Measurements from ENCODE around the gene ZNF124.
A peak's percentile ranks its signal among the peaks of the same experiment; 100 is the strongest.

Gene ZNF124

DNA sequence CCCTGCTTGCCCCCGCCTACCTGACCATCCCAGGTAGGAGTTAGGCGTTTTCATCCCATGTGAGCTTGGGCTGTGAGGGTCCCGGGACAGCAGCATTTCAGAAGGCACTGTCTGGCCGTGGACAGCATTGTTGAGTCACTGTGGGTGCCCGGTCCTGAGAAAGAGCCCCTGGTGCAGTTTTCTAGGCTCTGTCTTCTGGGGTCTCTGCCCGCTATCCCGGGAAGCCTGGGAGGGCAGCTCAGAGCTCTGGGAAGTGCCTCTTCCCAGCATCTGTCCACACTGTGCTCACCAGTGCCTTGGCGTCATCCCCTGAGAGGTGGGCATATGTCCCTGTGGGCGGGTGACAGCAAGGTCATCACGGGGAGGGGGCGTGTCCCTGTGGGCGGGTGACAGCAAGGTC is 56.3 kb downstream of the ZNF124 start:
- no peak for DNase-seq (ENCODE audit: low read depth in 1 of 2, low spot score in 1 of 2)
- in situ Hi-C loops (cut with HindIII; ENCODE audit: low pct_unique_long_range_greater_than_20kb, low sequenced_read_pairs) = no loop called here
- no peak for TF ChIP-seq JUND (IDR thresholded peaks at IDR 0.05; ENCODE audit: low read depth)

DNA sequence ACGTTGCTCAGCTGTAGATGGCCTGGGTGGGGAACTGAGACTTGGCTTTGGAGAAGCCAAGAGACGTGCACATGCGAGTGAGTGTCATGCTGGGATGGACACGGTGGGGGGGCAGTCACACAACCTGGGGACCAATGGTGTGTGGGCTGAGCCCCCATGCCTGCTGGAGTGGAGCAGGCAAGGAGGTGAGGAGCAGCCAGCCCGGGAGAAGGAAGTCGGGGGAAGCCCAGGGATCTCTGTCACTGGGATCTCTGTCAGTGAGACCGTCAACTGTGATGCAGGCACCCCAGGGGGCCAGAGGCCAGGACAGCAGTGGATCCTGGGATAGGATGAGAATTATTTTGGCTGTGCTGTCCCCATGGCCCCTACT is 56.7 kb downstream of the ZNF124 start:
- in situ Hi-C loops (cut with HindIII; ENCODE audit: low pct_unique_long_range_greater_than_20kb, low sequenced_read_pairs) = no loop called here
- no peak for TF ChIP-seq JUND (IDR thresholded peaks at IDR 0.05; ENCODE audit: low read depth)

DNA sequence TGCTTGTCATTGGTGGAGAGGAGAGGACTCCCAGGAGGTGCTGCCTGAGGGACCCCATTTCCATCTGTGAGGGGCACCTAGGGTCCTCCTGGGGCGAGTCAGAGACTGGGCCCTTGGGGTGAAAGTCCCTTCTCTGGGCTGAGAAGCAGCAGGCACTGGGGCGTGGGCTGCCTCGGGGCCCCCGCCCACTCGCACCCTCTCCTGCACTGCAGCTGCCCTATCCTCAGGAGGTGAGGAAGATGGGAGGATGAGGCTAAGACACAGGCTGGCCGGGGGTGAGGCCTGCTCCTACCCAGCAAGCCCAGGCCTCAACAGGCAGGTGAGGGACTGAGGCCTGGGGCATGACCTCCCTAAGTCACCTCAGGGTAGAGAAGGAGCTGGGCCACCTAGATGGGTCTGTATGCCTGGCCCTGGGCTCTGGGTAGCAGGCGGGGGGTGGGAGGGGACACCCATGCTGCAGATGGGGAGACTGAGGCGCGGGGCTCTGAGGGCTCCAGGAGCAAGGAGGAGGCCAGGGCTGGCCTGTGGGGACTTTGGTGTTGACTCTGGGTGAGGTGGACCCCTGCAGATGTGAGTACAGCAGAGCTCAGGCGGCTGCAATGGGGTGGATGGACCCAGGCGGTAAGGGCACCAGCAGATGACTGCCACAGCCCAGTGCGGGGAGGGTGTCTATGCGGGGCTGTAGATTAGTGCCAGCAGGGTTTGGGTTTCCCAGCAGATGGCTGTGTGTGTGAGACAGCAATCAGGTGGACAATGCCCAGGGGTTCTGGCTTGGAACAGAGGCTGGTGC is 57.3 kb downstream of the ZNF124 start:
- no peak for DNase-seq (ENCODE audit: low read depth in 1 of 2, low spot score in 1 of 2)
- in situ Hi-C loops (cut with HindIII; ENCODE audit: low pct_unique_long_range_greater_than_20kb, low sequenced_read_pairs) = no loop called here
- no peak for TF ChIP-seq JUND (IDR thresholded peaks at IDR 0.05; ENCODE audit: low read depth)

More for the DNA sequence above, 56.7 kb downstream of the ZNF124 start:
- DNase-seq (ENCODE audit: low read depth in 1 of 2, low spot score in 1 of 2) = no peak

DNA sequence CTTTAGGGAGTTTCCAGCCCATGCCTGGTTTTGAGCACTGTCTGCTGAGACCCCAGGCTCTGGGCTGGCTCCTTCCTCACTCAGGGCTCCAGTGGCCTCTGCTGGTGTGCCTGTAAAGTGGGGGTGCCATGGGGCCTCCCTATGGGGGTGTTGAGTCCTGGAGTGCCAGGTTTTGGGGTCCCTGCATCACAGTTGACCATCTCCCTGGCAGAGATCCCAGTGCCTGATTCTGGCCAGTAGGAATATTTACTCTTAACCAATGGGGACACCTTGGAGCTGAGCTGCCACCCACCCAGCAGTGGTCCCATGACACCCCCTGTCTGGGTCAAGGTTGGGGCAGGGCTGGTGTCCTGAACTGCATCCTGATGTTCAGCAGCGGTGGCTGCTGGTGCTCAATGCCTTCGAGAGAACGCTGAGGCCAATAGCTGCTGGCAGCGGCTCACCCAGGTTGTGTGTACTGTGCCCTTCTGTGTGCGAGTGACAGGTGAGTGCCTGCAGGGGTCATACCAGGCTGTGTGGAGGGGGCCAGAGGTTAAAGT is 58.0 kb downstream of the ZNF124 start:
- in situ Hi-C loops (cut with HindIII; ENCODE audit: low pct_unique_long_range_greater_than_20kb, low sequenced_read_pairs) = no loop called here
- no peak for TF ChIP-seq JUND (IDR thresholded peaks at IDR 0.05; ENCODE audit: low read depth)

DNA sequence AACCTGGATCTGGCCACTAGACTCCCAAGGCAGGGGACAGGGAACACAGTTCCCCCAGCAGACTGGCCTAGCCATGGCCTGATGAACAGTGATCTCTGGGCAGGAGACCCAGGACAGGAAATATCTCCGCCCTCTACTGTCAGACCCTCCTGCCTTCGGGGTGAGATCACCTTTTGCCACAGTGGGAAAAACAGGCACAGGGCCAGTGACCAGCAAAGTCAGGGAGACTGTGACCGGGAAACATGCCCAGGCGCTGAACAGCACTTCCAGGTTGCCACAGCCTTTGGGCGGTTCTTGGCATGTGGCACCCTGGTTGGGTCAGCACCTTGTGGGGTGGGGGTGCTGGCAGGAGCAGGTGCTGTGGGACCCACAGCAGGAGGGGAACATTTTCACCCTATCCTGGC is 58.7 kb downstream of the ZNF124 start:
- in situ Hi-C loops (cut with HindIII; ENCODE audit: low pct_unique_long_range_greater_than_20kb, low sequenced_read_pairs) = no loop called here
- no peak for DNase-seq (ENCODE audit: low read depth in 1 of 2, low spot score in 1 of 2)
- TF ChIP-seq JUND (IDR thresholded peaks at IDR 0.05; ENCODE audit: low read depth) = no peak

More for the DNA sequence above, 58.0 kb downstream of the ZNF124 start:
- DNase-seq (ENCODE audit: low read depth in 1 of 2, low spot score in 1 of 2) = no peak

DNA sequence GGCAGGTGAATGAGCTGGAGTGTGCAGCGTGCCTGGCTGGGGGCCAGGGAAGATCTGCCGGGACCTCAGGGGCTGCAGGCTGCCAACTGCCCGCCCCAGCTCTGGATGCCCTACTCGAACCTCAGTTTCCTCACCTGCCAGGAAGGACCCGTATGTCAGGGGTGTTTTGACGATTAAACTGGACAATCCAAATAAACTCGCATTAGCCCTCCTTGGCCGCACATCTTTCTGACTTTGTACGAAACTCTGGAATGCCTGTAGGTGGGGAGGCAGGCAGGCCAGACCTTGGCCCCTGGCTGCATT is 59.4 kb downstream of the ZNF124 start:
- no peak for DNase-seq (ENCODE audit: low read depth in 1 of 2, low spot score in 1 of 2)
- in situ Hi-C loops (cut with HindIII; ENCODE audit: low pct_unique_long_range_greater_than_20kb, low sequenced_read_pairs) = no loop called here
- no peak for TF ChIP-seq JUND (IDR thresholded peaks at IDR 0.05; ENCODE audit: low read depth)

DNA sequence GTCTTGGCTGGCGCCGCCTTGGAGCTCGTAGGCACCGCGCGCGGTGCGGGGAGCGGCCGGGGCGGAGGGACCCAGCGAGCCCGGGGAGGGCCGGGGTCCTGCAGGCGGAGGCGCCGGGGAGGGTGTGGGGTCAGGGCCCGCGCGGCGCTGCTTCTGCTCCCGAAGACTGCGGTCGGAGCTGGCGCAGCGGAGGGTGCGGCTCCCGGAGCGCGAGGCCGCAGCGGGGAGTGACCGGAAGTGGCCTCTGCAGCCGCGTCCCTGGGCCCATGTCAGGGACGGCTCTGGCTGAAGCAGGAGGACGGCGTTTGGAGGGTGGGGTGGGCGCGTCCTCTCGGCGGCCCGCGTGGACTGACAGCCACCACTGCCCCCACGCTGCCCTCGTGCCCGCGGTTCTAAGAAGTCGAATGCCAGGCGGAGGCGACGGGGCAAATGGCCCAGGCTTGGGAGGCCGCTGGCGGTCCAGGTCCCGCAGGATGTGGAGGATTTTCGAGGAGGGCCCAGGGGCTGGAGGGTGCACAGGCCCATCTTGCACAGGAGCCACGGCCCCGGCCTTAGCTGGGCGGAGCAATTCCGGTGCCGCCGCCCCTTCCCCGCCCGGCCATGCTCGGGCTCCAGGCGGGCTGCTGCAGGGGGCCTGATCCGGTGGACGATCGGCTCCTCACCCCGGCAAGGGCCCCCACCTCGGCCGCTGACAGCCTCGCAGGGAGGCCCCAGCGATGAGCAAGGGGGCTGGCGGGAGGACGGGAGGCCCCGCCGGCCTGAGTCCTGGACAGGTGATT is 59.9 kb downstream of the ZNF124 start:
- in situ Hi-C loops (cut with HindIII; ENCODE audit: low pct_unique_long_range_greater_than_20kb, low sequenced_read_pairs) = no loop called here
- no peak for TF ChIP-seq JUND (IDR thresholded peaks at IDR 0.05; ENCODE audit: low read depth)
- DNase-seq (ENCODE audit: low read depth in 1 of 2, low spot score in 1 of 2) = peak; percentile 57 to 64

DNA sequence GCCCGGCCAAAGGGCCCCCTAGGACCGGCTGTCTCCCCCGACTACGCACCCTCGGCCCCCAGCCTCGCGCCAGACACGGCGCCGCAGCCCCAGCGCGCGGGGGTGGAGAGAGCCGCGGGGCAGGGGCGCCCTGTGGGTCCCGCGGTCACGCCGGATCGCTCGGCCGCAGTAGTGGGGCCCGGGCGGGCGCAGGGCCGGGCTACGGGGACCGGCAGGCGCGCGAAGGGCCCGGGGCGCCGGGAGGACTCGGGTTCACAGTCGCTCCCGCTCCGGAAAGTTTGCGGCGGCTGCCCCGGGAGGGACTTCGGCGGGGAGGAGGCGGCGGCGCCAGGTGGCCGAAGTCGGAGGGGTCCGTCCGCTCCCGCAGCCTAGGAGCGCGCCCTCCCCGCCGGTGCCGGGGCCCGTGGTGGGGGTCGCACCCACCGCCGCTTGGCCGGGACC is 60.5 kb downstream of the ZNF124 start:
- in situ Hi-C loops (cut with HindIII; ENCODE audit: low pct_unique_long_range_greater_than_20kb, low sequenced_read_pairs) = no loop called here
- no peak for TF ChIP-seq JUND (IDR thresholded peaks at IDR 0.05; ENCODE audit: low read depth)
- peak; percentile 20 to 55 for DNase-seq (ENCODE audit: low read depth in 1 of 2, low spot score in 1 of 2)

DNA sequence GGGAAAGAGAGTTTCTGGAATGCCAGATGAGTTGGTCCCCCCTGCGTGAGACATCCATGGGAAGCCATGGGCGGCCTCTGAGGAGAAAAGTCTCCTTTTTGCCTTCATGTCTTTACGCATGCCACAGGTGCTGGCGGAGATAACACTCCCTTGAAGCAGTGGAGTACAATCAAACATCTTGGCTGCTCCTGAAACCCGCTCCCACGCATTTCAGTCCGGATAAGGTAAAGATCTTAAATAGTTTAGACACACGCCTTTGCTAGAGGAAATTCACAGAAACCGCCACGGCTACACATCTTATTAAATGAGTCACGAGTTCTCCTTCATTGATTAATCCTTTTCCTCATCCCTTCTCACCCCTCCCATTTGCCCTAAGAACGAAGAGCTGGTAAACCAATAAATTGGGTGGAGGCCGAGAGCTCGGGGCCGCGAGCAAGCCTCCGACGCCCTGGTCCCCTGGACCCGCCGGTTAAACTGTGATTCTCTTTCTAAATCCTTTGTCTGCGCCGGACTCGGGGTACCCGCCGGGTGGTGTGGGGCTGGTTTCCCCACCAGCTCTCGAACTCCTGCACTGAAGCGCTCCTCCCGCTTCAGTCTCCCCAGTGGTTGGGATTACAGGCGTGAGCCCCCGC is 61.1 kb downstream of the ZNF124 start:
- no peak for TF ChIP-seq JUND (IDR thresholded peaks at IDR 0.05; ENCODE audit: low read depth)
- DNase-seq (ENCODE audit: low read depth in 1 of 2, low spot score in 1 of 2) = no peak
- in situ Hi-C loops (cut with HindIII; ENCODE audit: low pct_unique_long_range_greater_than_20kb, low sequenced_read_pairs) = no loop called here

DNA sequence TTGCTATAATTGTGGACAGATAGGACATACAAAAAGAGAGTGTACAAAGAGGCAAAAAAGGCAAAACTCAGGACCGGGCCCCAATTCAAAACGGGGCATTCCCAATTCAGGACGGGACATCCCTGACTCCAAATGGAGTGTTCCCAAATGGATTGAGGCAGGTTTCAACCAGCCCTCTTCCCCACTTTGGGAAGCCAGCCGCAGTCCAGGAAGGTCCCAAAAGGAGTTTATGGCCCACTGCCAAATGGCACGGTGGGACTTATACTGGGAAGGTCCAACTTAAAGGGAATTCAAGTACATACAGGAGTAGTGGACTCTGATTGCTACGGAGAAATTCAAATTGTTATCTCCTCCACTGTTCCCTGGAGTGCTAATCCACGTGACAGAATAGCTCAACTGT is 64.1 kb downstream of the ZNF124 start:
- DNase-seq (ENCODE audit: low read depth in 1 of 2, low spot score in 1 of 2) = no peak
- no peak for TF ChIP-seq JUND (IDR thresholded peaks at IDR 0.05; ENCODE audit: low read depth)
- in situ Hi-C loops (cut with HindIII; ENCODE audit: low pct_unique_long_range_greater_than_20kb, low sequenced_read_pairs) = no loop called here

DNA sequence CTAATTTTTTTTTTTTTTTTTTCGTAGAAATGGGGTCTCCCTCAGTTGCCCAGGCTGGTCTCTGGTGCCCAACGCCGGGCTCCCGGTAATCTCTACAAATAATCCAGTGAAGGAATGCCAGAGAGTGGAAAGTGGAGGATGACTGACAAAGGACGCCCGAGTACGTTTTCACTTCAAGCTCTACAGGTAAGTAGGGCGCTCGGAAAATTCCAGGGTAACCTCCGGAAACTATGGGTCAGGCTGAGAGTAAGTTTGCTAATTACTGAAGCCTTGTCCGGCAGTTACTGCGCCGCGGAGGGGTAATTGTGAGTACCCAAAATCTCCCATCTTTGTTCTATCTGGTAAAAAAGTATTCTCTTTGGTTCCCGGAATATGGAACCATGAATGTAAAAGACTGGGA is 65.9 kb downstream of the ZNF124 start:
- in situ Hi-C loops (cut with HindIII; ENCODE audit: low pct_unique_long_range_greater_than_20kb, low sequenced_read_pairs) = no loop called here
- no peak for TF ChIP-seq JUND (IDR thresholded peaks at IDR 0.05; ENCODE audit: low read depth)
- DNase-seq (ENCODE audit: low read depth in 1 of 2, low spot score in 1 of 2) = no peak
